Panc1 (cell line): ENCODE data around the gene MEIOSIN.
A peak's percentile ranks its signal among the peaks of the same experiment; 100 is the strongest.

Experiments
- CTCF ChIP-seq: fragments of 450-650 bp; IDR thresholded peaks from 2 replicates; pipeline ENCODE4 v1.5.1; 2017; ENCODE audit warnings: mild to moderate bottlenecking
- POLR2AphosphoS5 ChIP-seq: IDR thresholded peaks from 2 replicates; pipeline ENCODE4 v1.6.1; 2012; ENCODE audit warnings: mild to moderate bottlenecking, low read depth, low read length, moderate library complexity
- TF ChIP-seq, protein P1 (sequence below), 2 experiments: IDR thresholded peaks; 2 replicates each; pipeline ENCODE4 v1.6.1; 2011 to 2012; ENCODE audit warnings: low read depth in 2 of 2, control low read depth in 1 of 2, low read length in 1 of 2, mild to moderate bottlenecking in 1 of 2, moderate library complexity in 1 of 2; ENCODE audit not compliant: insufficient read depth in 1 of 2

- TF ChIP-seq CTCF = no peak
- TF ChIP-seq POLR2AphosphoS5 = peak; percentile 19; the same call in 1 of the 2 replicates
- TF ChIP-seq, protein P1, sequence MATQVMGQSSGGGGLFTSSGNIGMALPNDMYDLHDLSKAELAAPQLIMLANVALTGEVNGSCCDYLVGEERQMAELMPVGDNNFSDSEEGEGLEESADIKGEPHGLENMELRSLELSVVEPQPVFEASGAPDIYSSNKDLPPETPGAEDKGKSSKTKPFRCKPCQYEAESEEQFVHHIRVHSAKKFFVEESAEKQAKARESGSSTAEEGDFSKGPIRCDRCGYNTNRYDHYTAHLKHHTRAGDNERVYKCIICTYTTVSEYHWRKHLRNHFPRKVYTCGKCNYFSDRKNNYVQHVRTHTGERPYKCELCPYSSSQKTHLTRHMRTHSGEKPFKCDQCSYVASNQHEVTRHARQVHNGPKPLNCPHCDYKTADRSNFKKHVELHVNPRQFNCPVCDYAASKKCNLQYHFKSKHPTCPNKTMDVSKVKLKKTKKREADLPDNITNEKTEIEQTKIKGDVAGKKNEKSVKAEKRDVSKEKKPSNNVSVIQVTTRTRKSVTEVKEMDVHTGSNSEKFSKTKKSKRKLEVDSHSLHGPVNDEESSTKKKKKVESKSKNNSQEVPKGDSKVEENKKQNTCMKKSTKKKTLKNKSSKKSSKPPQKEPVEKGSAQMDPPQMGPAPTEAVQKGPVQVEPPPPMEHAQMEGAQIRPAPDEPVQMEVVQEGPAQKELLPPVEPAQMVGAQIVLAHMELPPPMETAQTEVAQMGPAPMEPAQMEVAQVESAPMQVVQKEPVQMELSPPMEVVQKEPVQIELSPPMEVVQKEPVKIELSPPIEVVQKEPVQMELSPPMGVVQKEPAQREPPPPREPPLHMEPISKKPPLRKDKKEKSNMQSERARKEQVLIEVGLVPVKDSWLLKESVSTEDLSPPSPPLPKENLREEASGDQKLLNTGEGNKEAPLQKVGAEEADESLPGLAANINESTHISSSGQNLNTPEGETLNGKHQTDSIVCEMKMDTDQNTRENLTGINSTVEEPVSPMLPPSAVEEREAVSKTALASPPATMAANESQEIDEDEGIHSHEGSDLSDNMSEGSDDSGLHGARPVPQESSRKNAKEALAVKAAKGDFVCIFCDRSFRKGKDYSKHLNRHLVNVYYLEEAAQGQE (IDR thresholded peaks at IDR 0.05; ENCODE audit: insufficient read depth in 1 of 2, low read depth in 2 of 2, low read length in 1 of 2) = no peak
Observed at GRCh38 chr19:45766296-45766868, 33.1 kb downstream of the MEIOSIN start.
